Activated CD4-positive, alpha-beta T cell treated with anti-CD3 and anti-CD28 coated beads for 4 hours (primary cell): ENCODE data around the gene GSTM2.

Experiments used
- DNase-seq, 2 donors: peaks; one replicate each; pipeline ENCODE4 v3.0.0-alpha.2; 2020

Gene GSTM2

GRCh38 chr1:109667452-109668122 is at the start of gene GSTM2:
Gene GSTM2 (plus strand): TSS chr1:109668057. CDS start chr1:109668116, 59 bp downstream.
- DNase-seq: peak; percentile 73 to 82

- DNase-seq: no peak
Observed at GRCh38 chr1:109618661-109619575, 48.9 kb upstream of the GSTM2 start.

GRCh38 chr1:109619576-109620400 is 48.1 kb upstream of the GSTM2 start, which contains the start of the genes AMPD2 and GNAT2:
Gene AMPD2 (plus strand): TSS chr1:109619837. CDS start chr1:109621176, 1,339 bp downstream.
Gene GNAT2 (minus strand): TSS chr1:109619616. CDS start chr1:109612870, 6,746 bp downstream.
- peak; percentile 68 to 73 for DNase-seq

- DNase-seq: no peak
Observed at GRCh38 chr1:109620401-109620791, 47.5 kb upstream of the GSTM2 start.

- DNase-seq: peak; percentile 97
Observed at GRCh38 chr1:109620841-109621286, 47.0 kb upstream of the GSTM2 start.

GRCh38 chr1:109621379-109622136 is 46.3 kb upstream of the GSTM2 start:
- no peak for DNase-seq

GRCh38 chr1:109622137-109622892 is 45.5 kb upstream of the GSTM2 start:
- no peak for DNase-seq

GRCh38 chr1:109622895-109623294 is 45.0 kb upstream of the GSTM2 start:
- no peak for DNase-seq

GRCh38 chr1:109623601-109624161 is 44.2 kb upstream of the GSTM2 start:
- DNase-seq: no peak

- no peak for DNase-seq
Observed at GRCh38 chr1:109624201-109625010, 43.5 kb upstream of the GSTM2 start.

GRCh38 chr1:109625176-109625575 is 42.7 kb upstream of the GSTM2 start:
- no peak for DNase-seq

GRCh38 chr1:109625601-109626560 is 42.0 kb upstream of the GSTM2 start:
- no peak for DNase-seq

- DNase-seq: no peak
Observed at GRCh38 chr1:109626682-109627408, 41.0 kb upstream of the GSTM2 start.

- DNase-seq: no peak
Observed at GRCh38 chr1:109627692-109628399, 40.0 kb upstream of the GSTM2 start.

GRCh38 chr1:109628540-109629321 is 39.1 kb upstream of the GSTM2 start:
- no peak for DNase-seq

- DNase-seq: no peak
Observed at GRCh38 chr1:109629372-109630030, 38.4 kb upstream of the GSTM2 start.
